ENCODE results near the gene PHIP.

PHIP gene

DNA sequence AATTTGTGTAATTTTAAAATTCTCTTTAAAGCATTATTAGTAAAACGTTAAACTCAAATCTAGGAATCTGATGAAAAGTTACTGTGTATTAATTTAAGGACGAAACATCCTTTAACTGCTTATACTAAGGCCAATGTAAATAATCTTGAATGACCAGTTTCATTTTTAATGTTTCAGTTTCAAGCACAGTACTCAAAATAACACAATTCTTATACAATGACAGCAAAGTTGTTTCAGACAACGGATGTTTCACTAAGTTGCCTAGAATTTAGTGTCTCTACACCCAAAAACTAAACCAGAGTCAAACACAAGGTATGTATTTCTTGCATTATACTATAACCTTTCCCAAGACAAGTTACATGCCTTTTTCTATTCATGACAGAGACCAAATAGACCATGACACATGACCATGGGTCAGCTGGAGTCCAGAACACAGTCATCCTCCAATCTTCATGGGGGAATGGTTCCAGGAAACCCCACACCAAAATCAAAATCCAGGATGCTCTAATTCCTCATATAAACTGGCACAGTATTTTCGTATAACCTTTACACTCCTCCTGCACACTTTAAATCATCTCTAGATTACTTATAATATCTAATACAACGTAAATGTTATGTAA, 7.7 kb downstream of the PHIP start:
- DNase-seq (ENCODE audit: low read depth): no peak

DNA sequence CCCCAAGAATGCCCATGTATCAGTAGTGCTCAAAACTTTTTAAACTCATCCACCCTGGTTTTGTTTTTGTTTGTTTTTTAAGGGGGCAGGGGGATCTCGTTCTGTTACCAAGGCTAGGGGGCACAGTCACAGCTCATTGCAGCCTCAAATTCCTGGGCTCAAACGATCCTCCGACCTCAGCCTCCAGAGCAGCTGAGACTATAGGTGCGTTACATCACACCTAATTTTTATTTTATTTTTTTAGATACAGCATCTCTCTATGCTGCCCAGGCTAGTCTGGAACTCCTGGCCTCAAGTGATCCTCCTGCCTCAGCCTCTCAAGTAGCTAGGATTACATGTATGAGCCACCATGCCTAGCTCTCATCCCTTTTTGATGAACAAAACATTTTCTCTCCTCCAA, 11.2 kb downstream of the PHIP start:
- DNase-seq (ENCODE audit: low read depth): no peak

DNA sequence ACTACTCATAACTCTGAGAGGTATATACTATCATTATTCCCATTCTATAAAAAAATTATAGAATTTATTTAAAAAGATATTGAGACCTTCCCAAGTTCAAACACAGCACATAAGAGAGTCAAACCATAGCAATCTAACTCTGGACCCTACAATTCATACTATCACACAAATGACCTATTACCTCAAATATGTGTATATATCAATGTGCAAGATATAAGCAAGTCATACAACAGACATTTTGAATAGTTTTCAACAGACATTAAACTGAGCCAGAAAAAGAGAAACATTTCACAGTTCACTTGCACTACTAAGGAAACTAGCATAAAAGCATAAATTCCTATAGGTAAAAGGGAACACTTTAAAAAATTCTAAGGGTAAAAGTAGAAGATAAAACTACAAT, 11.7 kb downstream of the PHIP start:
- DNase-seq (ENCODE audit: low read depth): no peak

DNA sequence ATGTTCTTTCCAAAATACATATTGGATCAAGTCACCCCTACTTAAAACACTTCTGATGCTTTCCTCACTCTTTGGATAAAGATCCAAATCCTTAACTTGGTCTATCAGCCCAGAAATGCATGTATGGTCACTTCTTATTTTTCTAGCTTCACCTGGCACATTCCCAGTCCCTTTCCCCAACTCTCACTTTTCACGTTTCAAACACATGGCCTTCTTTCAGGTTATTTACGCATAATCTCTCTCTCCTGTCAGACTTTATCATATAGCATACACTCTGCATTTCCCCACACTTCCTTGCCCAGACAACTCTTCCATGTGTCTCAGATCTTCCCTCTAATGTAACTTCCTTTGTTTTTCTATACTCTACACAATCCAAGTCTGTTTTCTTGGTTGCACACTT, 12.8 kb downstream of the PHIP start:
- DNase-seq (ENCODE audit: low read depth): no peak

DNA sequence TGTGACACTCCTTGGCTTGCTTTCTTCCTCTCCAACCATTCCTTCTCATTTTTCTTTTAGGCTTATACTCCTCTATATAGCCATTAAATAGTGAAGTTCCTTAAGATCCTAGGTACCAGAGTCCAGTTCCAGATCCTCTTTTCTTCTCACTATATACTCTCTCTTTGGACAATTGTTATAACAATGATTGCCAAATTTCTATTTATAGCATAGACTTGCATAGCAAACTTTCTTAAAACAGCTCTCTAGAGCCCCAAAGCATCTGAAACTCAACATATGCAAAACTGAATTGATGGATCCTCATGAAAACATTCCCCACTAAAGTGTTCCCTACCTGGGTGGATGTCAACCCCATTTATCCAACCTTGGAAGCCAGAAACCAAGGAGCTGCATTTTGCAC, 13.4 kb downstream of the PHIP start:
- no peak for DNase-seq (ENCODE audit: low read depth)

DNA sequence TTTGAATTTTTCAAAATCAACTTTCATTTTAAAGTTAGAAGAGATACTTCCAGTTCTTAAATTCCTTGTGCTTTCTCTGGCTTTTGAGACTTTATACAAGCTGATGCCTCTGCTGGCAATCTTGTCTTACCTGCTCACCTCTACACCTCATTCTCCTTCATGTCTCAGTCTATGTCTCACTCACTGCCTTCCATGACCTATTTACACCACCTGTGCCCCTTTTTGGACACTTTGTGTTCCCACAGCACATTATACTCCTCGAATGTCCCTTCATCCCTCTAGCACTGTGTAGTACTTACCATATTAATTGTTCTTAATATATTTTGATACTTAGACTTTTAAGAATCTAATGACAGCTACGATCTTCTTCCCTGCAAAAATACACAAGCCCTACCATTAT, 15.3 kb downstream of the PHIP start:
- DNase-seq (ENCODE audit: low read depth): no peak

DNA sequence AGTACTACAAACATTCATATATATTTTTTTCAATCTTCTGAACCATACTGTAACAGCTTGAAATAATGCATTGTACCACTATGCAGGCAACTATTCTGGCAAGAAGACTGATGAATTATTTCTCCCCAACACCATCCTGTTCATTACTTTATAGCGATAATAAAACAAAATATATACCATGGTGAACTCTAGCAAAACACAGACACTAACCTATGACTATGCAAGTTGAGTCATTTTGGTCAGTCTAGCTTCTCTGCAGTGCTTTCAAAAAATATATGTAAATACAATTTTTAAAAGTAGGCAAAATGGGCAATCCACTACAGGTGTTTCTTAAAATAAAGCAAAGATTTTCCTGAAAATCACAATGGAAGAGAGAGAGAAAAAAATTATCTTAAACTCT, 20.3 kb downstream of the PHIP start:
- no peak for DNase-seq (ENCODE audit: low read depth)

DNA sequence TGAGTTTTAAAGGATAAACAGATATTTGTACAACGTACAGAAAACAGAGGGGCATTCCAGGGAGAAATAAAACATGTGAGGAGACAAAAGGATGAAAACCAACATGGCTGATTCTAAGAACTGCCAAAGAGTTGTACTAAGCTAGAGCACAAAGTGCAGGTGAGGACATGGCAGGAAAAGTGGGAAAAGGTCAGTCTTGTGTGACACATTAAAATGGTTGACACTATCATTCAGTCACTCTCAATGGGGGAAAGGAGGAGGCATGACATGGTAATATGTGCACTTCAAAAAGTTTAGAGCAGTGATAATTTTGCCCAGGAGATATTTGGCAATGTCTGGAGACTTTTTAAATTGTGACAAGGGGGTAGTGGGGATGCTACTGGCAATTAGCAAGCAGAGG, 21.8 kb downstream of the PHIP start:
- DNase-seq (ENCODE audit: low read depth): no peak

DNA sequence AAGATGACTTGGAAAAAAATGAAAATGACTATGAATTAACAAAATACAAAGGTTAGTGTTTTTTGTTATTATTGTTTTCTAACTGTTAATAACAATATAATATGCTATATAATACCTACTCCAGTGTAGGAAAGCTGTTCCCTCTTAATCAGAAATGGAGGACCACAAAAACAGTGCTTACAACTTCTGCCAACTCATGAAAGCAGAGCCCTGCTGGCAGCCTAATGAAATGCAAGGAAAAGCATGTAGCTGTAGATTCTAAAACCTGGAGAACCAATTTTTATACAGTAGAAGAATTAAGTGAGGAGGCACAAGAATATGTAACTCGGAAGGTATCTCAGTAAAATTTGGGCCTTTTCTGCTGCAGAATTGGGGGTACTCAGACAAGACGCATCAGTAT, 29.4 kb downstream of the PHIP start:
- DNase-seq (ENCODE audit: low read depth): peak; percentile 1

DNA sequence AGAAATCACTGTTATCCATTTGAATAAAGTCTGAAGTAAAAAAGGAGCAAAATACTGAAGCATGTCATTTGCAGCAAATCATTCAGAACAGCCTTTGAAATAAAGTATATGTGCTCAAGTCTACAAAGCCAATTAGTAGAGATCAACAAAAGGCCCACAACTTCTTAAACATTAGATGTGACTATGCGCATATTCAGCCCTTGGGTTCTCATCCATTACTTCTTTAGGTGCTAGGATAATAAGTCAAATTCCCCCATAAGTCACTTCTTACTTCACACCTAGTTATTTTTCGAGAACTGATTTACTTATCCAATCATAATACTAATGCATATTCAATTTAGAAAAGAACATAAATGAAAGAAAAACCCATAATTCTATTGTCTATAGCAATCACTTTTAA, 31.0 kb downstream of the PHIP start:
- DNase-seq (ENCODE audit: low read depth): no peak

DNA sequence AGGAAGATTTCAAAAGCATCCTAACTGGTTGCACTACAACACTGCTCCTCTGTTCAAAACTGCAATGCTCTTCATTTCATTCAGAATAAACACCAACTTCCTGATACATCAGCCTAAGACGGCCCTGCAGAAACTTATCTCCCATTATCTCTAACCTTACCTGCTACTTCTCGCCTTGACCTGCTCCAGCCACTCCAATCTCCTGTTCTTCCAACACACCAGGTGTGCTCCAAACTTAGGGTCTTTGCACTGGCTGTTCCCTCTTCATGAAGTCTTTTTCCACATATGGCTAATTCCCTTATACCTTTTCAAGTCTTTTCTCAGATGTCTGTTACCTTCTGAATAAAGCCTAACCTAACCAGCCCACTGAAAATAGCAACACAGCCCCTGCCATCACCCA, 32.1 kb downstream of the PHIP start:
- no peak for DNase-seq (ENCODE audit: low read depth)

DNA sequence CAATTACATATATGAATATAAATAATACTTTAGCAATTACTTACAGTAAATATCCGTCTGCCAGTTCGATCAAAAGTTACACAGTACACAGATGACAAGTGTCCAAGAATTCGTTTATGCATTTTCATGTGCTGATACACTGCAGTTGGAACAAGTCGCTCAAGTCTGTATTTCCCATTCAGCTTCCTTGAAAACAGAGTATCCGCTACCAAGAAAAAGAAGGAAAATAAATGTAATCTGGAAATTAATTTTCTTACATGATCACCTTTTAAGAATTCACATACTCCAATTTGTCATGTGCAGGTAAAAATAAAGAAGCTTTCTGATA, 35.3 kb downstream of the PHIP start:
- no peak for DNase-seq (ENCODE audit: low read depth)

DNA sequence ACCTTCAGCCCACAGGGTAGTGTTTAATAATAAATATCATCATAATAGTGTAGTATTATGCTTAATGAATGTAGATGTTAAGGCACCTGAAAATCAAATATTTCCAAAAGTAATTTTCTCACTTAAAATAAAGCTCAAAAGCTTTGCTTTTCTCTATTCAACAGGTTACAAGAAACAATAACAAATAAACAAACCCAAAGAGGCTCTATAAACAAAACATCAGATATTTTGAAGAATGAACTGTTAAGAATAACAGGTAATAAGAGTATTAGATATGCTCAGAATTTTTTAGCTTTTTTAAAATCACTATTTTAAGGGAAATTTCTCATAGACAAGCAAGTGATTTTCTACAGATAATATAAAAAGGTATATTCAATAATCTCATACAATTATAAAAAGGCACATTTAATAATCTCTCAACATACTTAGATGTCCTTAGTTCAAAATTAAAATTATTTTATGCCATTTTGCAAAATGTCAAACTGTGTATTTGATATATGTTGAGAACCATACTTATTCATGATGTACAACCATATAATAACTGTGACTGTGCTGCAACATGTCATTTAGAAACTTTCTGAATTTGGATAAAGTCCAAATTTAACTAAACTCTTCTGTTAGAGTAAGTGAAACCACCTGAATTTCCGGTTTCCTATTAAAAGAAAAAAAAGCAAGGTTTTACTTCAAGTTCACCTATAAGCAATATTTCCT, 35.8 kb downstream of the PHIP start:
- no peak for DNase-seq (ENCODE audit: low read depth)

DNA sequence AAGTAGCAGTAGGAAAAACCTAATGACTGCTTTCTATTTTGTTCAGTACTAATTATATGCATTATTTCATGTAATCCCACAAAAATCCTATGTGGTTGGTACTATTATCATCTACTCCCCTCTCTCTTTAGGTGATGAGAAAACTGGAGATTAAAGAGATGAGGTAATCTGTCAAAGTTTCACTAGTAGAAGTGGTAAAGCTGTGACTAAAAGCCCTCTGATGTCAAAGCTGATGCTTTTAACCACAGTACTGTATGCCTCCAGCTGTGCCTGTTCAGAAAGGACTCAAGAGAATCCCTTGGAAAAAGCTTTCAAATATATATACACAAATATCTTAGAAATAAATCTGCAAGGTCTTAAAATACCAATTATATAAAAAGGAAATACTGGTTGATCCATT, 38.0 kb downstream of the PHIP start:
- DNase-seq (ENCODE audit: low read depth): no peak

DNA sequence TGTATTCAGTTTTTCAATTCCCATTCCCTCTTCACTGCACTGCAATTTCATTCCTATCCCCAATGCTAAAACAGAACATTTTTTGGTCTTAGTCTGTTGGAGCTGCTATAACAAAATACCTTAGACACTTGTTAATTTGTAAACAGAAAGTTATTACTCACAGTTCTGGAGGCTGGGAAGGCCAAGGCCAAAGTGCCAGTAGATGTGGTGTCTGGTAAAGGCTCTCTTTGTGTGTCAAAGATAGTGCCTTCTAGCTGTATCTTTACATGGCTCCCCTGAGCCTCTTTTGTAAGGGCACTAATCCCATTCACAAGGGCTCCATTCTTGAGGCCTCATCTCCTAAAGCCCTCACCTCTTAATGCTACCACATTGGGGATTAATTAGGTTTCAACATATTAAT, 40.0 kb downstream of the PHIP start:
- no peak for DNase-seq (ENCODE audit: low read depth)

DNA sequence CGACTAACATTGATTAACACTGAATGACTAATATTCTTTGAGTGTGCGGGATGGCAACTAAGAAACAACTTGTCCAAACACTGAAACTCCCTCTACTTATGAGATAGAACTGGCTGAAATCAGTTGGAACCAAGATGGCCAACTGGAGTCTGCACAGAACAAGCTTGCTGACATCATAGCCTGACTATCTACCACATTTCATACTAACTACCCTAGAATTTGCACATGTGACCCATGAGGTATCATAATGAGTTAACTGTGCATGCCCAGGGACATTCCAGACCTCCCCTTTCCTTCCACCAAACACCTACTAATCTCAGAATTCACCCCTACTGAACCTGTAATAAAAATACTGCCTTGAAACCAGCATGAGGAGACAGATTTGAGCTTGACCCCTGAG, 43.2 kb downstream of the PHIP start:
- no peak for DNase-seq (ENCODE audit: low read depth)

DNA sequence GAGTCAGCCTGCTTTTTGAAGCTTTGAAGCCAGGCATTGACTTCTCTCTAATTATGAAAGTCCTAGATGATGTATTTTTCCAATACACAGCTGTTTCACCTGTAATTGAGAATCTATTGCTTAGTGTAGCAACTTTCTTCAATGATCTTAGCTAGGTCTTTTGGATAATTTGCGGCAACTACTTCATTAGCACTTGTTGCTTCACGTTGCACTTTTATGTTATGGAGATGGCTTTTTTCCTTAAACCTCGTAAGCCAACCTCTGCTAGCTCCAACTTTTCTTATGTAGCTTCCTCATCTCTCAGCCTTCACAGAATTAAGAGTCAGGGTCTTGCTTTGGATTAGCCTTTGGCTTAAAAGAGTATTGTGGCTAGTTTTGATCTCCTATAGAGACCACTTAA, 44.8 kb downstream of the PHIP start:
- DNase-seq (ENCODE audit: low read depth): no peak

DNA sequence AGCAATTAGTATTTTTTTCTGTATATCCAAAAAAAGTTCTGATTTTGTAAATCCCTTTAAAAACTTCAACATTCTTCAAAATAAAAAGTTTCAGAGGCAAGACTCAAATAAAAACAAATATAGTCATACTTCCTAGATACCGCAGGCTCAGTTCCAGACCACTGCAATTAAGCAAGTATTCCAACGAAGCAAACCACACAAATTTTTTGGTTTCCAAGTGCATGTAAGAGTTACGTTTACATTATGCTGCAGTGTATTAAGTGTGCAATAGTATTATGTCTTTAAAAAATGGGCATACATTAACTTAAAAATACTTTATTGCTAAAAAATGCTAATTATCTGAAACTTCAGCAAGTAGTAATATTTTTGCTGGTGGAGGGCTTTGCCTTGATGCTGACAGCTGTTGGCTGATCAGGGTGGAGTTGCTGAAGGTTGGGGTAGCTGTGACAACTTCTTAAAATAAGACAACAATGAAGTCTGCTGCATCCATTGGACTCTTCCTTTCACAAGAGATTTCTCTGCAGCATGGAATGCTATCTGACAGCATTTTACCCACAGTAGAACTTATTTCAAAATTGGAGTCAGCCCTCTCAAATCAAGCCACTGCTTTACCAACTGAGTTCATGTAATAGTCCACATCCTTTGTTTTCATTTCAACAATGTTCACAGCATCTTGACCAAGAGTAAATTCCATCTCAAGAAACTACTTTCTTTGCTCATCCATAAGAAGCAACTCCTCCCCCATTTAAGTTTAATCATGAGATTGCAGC, 46.0 kb downstream of the PHIP start:
- no peak for DNase-seq (ENCODE audit: low read depth)

DNA sequence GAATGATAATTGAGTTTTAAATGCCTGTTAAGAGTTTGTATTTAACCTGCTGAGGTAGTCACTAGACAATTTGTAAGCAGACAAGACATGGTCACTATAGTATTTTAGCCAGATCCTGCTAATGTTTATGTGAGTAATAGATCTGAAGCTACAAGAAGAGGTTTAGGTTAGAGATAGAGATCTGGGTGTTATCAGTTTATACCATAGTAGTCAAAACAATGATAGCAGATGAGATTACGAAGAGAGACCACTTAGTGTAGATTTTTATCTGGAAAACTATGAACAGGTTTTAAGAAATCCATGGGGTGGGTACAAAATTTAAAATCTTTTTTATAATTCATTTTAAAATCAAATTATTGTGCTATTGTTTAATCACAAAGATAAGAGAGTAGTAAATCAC, 47.5 kb downstream of the PHIP start:
- DNase-seq (ENCODE audit: low read depth): no peak

DNA sequence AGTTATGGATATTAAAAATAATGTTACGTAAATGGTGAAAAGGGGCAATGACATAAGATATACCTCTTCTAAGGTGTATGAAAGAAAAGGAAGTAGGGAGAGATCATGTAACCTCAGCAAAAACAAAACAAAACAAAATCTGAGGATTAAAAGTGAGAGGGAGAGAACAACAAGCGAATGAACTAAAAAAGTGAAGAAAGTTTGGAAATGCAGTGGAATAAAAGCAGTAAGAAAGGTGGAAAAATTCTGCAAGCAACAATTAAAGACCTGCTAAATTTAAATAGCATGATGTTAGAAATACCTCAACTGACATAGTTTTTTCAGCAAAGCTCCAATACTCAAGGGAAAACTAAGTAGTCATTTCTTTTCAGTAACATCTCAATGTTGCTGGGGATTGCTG, 48.0 kb downstream of the PHIP start:
- DNase-seq (ENCODE audit: low read depth): no peak

DNA sequence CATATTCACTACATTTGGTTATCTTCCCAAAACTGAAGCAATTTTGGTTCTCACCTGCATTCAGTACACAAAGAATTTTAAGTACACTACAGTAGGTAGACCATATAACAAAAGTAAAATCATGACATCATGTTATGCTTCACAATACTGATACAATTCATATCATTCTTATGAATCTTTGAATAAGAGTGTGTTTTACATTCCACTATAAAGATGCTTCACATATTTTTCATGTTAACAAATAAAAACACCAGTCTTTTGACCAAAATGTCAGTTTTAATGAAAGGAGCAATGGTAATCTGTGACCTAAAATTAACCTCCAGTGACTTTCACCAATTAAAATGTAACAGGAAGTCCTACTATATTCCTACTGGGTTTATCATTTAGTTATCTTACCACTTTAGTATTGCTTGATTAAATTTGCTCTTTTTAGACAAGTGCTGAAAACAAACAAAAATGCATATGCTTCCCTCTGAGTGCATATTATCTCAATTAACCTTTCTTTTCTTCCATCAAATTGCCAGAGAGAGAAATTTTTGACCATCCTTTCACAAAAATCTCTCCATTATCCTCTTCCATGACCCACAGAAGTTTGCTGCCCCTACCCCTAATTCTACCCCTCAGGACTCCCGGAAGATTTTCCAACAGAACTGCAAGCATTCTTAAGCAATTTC, 49.3 kb downstream of the PHIP start:
- DNase-seq (ENCODE audit: low read depth): no peak

DNA sequence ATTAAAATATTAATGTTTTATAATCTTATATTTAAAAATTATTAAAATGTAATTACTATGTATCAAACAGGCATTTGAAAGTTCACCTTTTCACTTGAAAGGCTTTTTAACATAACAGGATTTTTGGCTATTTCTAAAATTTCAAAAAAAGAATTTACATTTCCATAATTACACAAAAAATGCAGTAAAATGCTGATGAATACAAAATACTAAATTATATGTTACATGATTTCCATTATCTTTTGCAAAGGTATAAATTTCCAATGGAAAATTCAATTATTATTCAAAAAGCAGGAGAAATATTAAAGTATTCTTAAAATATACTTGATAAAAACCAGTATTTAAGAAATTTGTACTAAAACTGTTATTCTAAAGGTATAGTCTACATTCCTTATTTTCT, 66.1 kb downstream of the PHIP start:
- no peak for DNase-seq (ENCODE audit: low read depth)

DNA sequence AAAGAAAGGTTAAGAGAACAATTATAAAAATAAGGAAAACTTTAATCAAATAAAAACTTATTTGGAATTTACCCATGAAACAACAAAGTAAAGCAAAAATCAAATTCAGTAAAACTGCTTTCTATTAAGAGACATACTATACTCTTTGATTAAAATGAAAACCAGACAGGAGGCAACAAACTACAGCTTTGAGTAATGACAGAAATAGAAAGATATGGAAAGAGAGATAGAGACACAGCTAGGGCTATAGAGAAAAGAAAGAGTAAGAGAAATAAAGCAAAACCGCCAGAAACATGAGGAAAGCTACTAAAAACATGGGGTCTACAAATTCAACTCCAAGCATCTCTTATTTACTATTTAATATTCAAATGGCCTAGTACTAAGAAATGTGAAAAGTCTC, 67.6 kb downstream of the PHIP start:
- no peak for DNase-seq (ENCODE audit: low read depth)
